Measurements from ENCODE around the gene TTLL8.

Gene TTLL8

DNA sequence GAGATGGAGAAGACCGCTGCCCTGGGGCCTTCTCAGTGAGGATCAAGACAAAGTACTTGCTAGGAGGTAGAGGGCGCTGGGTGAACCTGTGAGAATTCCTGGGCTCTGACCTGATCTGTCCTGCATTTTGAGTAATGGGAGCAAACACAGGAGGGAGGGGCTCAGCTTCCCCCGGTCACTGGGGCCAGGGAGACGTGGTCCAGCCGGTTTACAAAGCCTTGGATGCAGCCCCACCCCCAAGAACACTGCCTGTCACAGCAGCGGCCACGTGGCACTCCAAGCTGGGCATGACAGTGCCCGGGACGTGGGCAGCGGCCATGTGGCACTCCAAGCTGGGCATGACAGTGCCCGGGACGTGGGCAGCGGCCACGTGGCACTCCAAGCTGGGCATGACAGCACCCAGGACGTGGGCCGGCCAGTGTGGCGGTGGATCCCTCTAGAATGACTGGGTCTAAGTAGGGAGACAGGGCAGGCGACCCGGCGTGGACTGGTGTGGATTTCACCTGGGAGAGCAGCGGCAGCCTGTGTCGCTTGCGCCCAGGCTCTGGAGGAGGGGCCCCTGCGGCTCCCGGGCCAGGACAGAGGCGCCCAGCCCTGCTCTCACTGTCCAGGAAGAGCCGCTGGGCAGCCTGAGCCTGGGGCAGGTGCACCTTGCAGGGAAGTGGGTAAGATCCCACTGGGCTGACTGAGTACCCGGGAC is 2.5 kb upstream of the TTLL8 start:
- TF ChIP-seq TAF1 (IDR thresholded peaks at IDR 0.05; ENCODE audit: borderline replicate concordance, insufficient read depth, low read length), result no peak
- no peak for TF ChIP-seq FOXP2 (optimal IDR thresholded peaks at IDR 0.05; ENCODE audit: borderline replicate concordance, extremely low read depth, extremely low read length, insufficient read depth)
- TF ChIP-seq SIN3A (IDR thresholded peaks at IDR 0.05; ENCODE audit: borderline replicate concordance, insufficient read depth, low read length), result no peak
- TF ChIP-seq, protein P1, sequence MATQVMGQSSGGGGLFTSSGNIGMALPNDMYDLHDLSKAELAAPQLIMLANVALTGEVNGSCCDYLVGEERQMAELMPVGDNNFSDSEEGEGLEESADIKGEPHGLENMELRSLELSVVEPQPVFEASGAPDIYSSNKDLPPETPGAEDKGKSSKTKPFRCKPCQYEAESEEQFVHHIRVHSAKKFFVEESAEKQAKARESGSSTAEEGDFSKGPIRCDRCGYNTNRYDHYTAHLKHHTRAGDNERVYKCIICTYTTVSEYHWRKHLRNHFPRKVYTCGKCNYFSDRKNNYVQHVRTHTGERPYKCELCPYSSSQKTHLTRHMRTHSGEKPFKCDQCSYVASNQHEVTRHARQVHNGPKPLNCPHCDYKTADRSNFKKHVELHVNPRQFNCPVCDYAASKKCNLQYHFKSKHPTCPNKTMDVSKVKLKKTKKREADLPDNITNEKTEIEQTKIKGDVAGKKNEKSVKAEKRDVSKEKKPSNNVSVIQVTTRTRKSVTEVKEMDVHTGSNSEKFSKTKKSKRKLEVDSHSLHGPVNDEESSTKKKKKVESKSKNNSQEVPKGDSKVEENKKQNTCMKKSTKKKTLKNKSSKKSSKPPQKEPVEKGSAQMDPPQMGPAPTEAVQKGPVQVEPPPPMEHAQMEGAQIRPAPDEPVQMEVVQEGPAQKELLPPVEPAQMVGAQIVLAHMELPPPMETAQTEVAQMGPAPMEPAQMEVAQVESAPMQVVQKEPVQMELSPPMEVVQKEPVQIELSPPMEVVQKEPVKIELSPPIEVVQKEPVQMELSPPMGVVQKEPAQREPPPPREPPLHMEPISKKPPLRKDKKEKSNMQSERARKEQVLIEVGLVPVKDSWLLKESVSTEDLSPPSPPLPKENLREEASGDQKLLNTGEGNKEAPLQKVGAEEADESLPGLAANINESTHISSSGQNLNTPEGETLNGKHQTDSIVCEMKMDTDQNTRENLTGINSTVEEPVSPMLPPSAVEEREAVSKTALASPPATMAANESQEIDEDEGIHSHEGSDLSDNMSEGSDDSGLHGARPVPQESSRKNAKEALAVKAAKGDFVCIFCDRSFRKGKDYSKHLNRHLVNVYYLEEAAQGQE (IDR thresholded peaks at IDR 0.05; ENCODE audit: insufficient read depth in 1 of 2, low read depth in 2 of 2, low read length in 2 of 2), result no peak

DNA sequence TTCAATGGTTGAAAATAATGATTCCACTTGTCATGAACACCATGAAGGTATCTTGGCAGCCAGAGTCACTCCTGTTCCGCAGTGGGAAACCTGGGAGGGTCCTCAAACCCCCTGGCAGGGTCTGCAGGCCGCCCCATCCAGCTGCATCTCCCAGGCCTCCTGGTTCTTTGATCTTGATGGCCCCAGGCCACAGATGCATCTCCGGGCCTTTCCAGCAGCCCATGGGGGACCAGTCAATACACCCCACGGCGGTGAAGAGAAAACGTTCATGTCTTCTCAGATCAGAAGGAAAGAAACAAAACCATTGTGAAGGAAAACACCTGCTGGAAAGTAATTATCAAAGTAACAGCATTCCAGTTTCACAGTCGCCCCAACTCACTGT is 1.8 kb upstream of the TTLL8 start:
- TF ChIP-seq FOXP2 (optimal IDR thresholded peaks at IDR 0.05; ENCODE audit: borderline replicate concordance, extremely low read depth, extremely low read length, insufficient read depth), result no peak
- no peak for TF ChIP-seq POLR2AphosphoS5 (IDR thresholded peaks at IDR 0.05; ENCODE audit: low read depth, low read length)
- TF ChIP-seq, protein P1 (IDR thresholded peaks at IDR 0.05; ENCODE audit: insufficient read depth in 1 of 2, low read depth in 2 of 2, low read length in 2 of 2), result no peak
- no peak for TF ChIP-seq TAF1 (IDR thresholded peaks at IDR 0.05; ENCODE audit: borderline replicate concordance, insufficient read depth, low read length)
- no peak for TF ChIP-seq SIN3A (IDR thresholded peaks at IDR 0.05; ENCODE audit: borderline replicate concordance, insufficient read depth, low read length)

DNA sequence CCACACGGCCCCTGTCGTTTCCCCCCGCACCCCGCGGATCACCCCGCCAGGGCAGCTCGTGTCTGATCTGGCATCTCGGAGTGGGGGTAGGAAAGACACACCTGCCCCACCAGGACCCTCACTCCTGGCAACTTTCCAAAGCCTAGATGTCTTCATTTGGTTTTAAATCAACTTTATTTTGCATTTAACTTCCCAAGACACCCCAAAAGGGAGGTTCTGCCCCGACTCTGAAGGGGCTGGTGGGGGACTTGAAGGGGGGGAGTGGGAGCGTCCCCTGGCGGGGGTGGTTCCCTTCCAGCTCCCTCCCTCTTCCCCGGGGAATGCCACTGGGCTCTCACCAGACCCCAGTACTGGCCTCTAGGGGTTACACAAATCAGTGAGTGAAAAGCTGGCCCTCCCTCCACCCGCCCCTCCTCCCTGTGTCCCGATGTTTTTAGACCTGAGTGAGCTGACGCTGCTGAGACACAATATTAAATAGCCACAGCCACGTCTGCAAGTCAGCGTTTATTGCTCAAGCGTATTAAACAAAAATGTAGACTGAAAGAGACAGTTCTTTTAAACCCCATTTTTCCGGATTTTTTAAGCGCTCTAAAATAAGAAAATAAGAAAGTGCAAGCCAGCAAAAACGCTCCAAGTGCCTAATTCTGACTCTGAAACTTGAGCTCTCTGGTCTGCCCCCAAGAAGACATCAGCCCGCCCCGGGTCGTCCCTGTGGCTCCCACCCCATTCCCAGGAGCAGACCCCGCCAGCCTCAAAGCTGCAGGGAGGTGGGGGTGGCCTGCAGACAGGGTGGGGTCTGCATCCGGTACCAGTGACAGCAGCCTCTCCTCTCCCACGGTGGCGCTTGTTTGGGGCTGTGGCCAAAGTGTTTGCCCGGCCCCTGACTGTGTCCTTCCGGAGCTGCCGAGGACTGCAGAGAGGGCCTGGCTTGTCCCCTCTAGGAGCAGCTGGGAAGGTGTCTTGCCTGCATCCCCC is 1.1 kb upstream of the TTLL8 start:
- no peak for TF ChIP-seq POLR2AphosphoS5 (IDR thresholded peaks at IDR 0.05; ENCODE audit: low read depth, low read length)
- TF ChIP-seq SIN3A (IDR thresholded peaks at IDR 0.05; ENCODE audit: borderline replicate concordance, insufficient read depth, low read length), result no peak
- no peak for TF ChIP-seq FOXP2 (optimal IDR thresholded peaks at IDR 0.05; ENCODE audit: borderline replicate concordance, extremely low read depth, extremely low read length, insufficient read depth)
- TF ChIP-seq, protein P1 (IDR thresholded peaks at IDR 0.05; ENCODE audit: insufficient read depth in 1 of 2, low read depth in 2 of 2, low read length in 2 of 2), result no peak
- no peak for TF ChIP-seq TAF1 (IDR thresholded peaks at IDR 0.05; ENCODE audit: borderline replicate concordance, insufficient read depth, low read length)

DNA sequence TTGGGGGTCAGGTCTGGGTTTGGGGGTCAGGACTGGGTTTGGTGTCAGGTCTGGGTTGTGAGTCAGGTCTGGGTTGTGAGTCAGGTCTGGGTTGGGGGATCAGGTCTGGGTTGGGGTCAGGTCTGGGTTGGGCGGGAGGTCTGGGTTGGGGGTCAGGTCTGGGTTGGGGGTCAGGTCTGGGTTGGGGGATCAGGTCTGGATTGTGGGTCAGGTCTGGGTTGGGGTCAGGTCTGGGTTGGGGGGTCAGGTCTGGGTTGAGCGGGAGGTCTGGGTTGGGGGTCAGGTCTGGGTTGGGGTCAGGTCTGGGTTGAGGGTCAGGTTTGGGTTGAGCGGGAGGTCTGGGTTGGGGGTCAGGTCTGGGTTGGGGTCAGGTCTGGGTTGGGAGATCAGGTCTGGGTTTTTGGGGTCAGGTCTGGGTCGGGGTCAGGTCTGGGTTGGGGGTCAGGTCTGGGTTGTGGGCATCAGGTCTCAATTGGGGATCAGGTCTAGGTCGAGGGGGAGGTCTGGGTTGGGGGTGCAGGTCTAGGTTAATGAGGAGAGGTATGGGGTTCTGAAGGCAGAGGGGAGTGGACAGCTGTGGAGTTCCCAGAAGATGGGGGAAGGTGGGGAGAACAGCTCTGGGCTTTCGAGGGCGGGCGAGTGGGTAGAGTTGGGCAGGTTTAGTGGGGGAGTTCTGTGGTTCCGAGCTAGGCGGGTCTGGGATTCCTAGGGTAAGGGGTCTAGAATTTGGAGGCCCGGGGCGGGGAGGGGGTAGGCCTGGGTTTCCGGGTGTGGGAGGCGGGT is 629 bp downstream of the TTLL8 start:
- TF ChIP-seq, protein P1 (IDR thresholded peaks at IDR 0.05; ENCODE audit: insufficient read depth in 1 of 2, low read depth in 2 of 2, low read length in 2 of 2), result no peak

All from PFSK-1 (cell line).